Measurements from ENCODE around the gene LY6G6D.
A peak's percentile ranks its signal among the peaks of the same experiment; 100 is the strongest.

The LY6G6D gene

GRCh38 chr6:31763619-31763940 lies 48.4 kb downstream of the LY6G6D start:
- Histone ChIP-seq H3K79me2 (ENCODE audit: low read length) (no peaks in the 10 kb centered on the region), H3K9me2 (replicated peaks; ENCODE audit: insufficient read depth, low read length) (no peaks in the 10 kb centered on the region), H4K20me1 (ENCODE audit: insufficient read depth, low read length) (no peaks in the 10 kb centered on the region), H3K27ac (ENCODE audit: low read length) (no peak overlapping the region), H3K27me3 (replicated peaks; ENCODE audit: insufficient read depth, low read length) (no peaks in the 10 kb centered on the region), H3K36me3 (replicated peaks; ENCODE audit: insufficient read depth, low read length) (no peaks in the 10 kb centered on the region), H3K9ac (ENCODE audit: low read length) (no peak overlapping the region), H3K4me1 (ENCODE audit: low read length) (peaks cover 16% of the 10 kb centered on the region), H3F3A (ENCODE audit: insufficient read depth, low read length) (no peaks in the 10 kb centered on the region; the same call in 1 of the 2 replicates), H2AFZ (ENCODE audit: low read length) (no peak overlapping the region), H3K9me3 (replicated peaks; ENCODE audit: insufficient read depth, low read length) (no peaks in the 10 kb centered on the region), H3K4me2 (ENCODE audit: low read depth, low read length) (no peak overlapping the region), H3K4me3 (ENCODE audit: low read length) (no peak overlapping the region)
- TF ChIP-seq, protein P1, sequence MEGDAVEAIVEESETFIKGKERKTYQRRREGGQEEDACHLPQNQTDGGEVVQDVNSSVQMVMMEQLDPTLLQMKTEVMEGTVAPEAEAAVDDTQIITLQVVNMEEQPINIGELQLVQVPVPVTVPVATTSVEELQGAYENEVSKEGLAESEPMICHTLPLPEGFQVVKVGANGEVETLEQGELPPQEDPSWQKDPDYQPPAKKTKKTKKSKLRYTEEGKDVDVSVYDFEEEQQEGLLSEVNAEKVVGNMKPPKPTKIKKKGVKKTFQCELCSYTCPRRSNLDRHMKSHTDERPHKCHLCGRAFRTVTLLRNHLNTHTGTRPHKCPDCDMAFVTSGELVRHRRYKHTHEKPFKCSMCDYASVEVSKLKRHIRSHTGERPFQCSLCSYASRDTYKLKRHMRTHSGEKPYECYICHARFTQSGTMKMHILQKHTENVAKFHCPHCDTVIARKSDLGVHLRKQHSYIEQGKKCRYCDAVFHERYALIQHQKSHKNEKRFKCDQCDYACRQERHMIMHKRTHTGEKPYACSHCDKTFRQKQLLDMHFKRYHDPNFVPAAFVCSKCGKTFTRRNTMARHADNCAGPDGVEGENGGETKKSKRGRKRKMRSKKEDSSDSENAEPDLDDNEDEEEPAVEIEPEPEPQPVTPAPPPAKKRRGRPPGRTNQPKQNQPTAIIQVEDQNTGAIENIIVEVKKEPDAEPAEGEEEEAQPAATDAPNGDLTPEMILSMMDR (IDR thresholded peaks at IDR 0.05; ENCODE audit: low read length), result no peak
- TF ChIP-seq EZH2 (optimal IDR thresholded peaks at IDR 0.05; ENCODE audit: low read depth, low read length) (no peak), EZH2phosphoT487 (IDR thresholded peaks at IDR 0.05; ENCODE audit: low read length) (no peak)
- DNase-seq, result no peak

GRCh38 chr6:31764198-31764597 lies 49.0 kb downstream of the LY6G6D start:
- no peaks in the 10 kb centered on the region for H3K9me2 ChIP-seq (replicated peaks; ENCODE audit: insufficient read depth, low read length)
- no peaks in the 10 kb centered on the region for H3K27me3 ChIP-seq (replicated peaks; ENCODE audit: insufficient read depth, low read length)
- H3K9ac ChIP-seq (ENCODE audit: low read length), result no peak overlapping the region; the same call in 1 of the 2 replicates
- no peak for TF ChIP-seq EZH2 (optimal IDR thresholded peaks at IDR 0.05; ENCODE audit: low read depth, low read length)
- TF ChIP-seq, protein P1 (IDR thresholded peaks at IDR 0.05; ENCODE audit: low read length), result no peak
- H3K4me3 ChIP-seq (ENCODE audit: low read length), result no peak overlapping the region
- no peaks in the 10 kb centered on the region for H3K9me3 ChIP-seq (replicated peaks; ENCODE audit: insufficient read depth, low read length)
- no peaks in the 10 kb centered on the region for H3K36me3 ChIP-seq (replicated peaks; ENCODE audit: insufficient read depth, low read length)
- H4K20me1 ChIP-seq (ENCODE audit: insufficient read depth, low read length), result no peaks in the 10 kb centered on the region
- H3K27ac ChIP-seq (ENCODE audit: low read length), result peak overlapping the region; percentile 36; the same call in 1 of the 2 replicates
- no peaks in the 10 kb centered on the region; the same call in 1 of the 2 replicates for H3F3A ChIP-seq (ENCODE audit: insufficient read depth, low read length)
- H3K79me2 ChIP-seq (ENCODE audit: low read length), result no peaks in the 10 kb centered on the region
- H3K4me1 ChIP-seq (ENCODE audit: low read length), result peaks cover 16% of the 10 kb centered on the region
- H2AFZ ChIP-seq (ENCODE audit: low read length), result no peak overlapping the region
- no peak for DNase-seq
- H3K4me2 ChIP-seq (ENCODE audit: low read depth, low read length), result peak overlapping the region; percentile 2; the same call in 1 of the 2 replicates

- H4K20me1 ChIP-seq (ENCODE audit: insufficient read depth, low read length), result no peaks in the 10 kb centered on the region
Measured at GRCh38 chr6:31765559-31765909, 50.4 kb downstream of the LY6G6D start.

More at GRCh38 chr6:31765559-31765909, 50.4 kb downstream of the LY6G6D start:
- Histone ChIP-seq H2AFZ (ENCODE audit: low read length) (no peak overlapping the region), H3K9me3 (replicated peaks; ENCODE audit: insufficient read depth, low read length) (no peaks in the 10 kb centered on the region), H3K9ac (ENCODE audit: low read length) (no peak overlapping the region), H3K27me3 (replicated peaks; ENCODE audit: insufficient read depth, low read length) (no peaks in the 10 kb centered on the region), H3K4me1 (ENCODE audit: low read length) (peaks cover 16% of the 10 kb centered on the region), H3K79me2 (ENCODE audit: low read length) (no peaks in the 10 kb centered on the region), H3K36me3 (replicated peaks; ENCODE audit: insufficient read depth, low read length) (no peaks in the 10 kb centered on the region), H3K27ac (ENCODE audit: low read length) (no peak overlapping the region), H3K4me3 (ENCODE audit: low read length) (no peak overlapping the region), H3K9me2 (replicated peaks; ENCODE audit: insufficient read depth, low read length) (no peaks in the 10 kb centered on the region), H3F3A (ENCODE audit: insufficient read depth, low read length) (no peaks in the 10 kb centered on the region; the same call in 1 of the 2 replicates), H3K4me2 (ENCODE audit: low read depth, low read length) (no peak overlapping the region)
- TF ChIP-seq, protein P1 (IDR thresholded peaks at IDR 0.05; ENCODE audit: low read length), result no peak
- no peak for TF ChIP-seq EZH2phosphoT487 (IDR thresholded peaks at IDR 0.05; ENCODE audit: low read length)
- no peak for TF ChIP-seq EZH2 (optimal IDR thresholded peaks at IDR 0.05; ENCODE audit: low read depth, low read length)
- no peak for DNase-seq
